Hepatocyte (in vitro differentiated cells): ENCODE data around the gene NDUFV1.
"Not testable (repeated sequence)": the region's sequence is repeated elsewhere in the genome, so short reads cannot be mapped to it uniquely, and the experiment has no call there.

Experiments used
- EZH2 ChIP-seq: fragments of 200-600 bp; sonication (generic); IDR thresholded peaks from 2 replicates; pipeline ENCODE4 v1.6.1; 2016; ENCODE audit warnings: antibody characterized with exemption, mild to moderate bottlenecking, borderline replicate concordance
- EZH2phosphoT487 ChIP-seq: fragments of 200-600 bp; sonication (generic); IDR thresholded peaks from one replicate; pipeline ENCODE4 v1.6.1; 2018; ENCODE audit warnings: antibody characterized with exemption, mild to moderate bottlenecking, low read depth, moderate library complexity; ENCODE audit not compliant: unreplicated experiment, severe bottlenecking
- TF ChIP-seq, protein P1 (sequence below): fragments of 200-600 bp; sonication (generic); IDR thresholded peaks from 2 replicates; pipeline ENCODE4 v1.5.1; 2016; ENCODE audit warnings: antibody characterized with exemption, mild to moderate bottlenecking; ENCODE audit not compliant: poor library complexity

DNA sequence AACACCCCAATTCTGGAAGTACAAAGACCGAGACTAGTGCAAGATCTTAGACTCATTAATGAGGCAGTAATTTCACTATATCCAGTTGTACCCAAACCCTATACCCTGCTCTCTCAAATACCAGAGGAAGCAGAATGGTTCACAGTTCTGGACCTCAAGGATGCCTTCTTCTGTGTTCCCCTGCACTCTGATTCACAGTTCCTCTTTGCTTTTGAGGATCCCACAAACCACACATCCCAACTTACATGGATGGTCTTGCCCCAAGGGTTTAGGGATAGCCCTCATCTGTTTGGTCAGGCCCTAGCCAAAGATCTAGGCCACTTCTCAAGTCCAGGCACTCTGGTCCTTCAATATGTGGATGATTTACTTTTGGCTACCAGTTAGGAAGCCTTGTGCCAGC lies 17.1 kb downstream of the NDUFV1 start:
- TF ChIP-seq, protein P1, sequence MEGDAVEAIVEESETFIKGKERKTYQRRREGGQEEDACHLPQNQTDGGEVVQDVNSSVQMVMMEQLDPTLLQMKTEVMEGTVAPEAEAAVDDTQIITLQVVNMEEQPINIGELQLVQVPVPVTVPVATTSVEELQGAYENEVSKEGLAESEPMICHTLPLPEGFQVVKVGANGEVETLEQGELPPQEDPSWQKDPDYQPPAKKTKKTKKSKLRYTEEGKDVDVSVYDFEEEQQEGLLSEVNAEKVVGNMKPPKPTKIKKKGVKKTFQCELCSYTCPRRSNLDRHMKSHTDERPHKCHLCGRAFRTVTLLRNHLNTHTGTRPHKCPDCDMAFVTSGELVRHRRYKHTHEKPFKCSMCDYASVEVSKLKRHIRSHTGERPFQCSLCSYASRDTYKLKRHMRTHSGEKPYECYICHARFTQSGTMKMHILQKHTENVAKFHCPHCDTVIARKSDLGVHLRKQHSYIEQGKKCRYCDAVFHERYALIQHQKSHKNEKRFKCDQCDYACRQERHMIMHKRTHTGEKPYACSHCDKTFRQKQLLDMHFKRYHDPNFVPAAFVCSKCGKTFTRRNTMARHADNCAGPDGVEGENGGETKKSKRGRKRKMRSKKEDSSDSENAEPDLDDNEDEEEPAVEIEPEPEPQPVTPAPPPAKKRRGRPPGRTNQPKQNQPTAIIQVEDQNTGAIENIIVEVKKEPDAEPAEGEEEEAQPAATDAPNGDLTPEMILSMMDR, result not testable (repeated sequence)
- TF ChIP-seq EZH2, EZH2phosphoT487: not testable (repeated sequence)
